ENCODE measurements around the gene RNASE1.

DNA sequence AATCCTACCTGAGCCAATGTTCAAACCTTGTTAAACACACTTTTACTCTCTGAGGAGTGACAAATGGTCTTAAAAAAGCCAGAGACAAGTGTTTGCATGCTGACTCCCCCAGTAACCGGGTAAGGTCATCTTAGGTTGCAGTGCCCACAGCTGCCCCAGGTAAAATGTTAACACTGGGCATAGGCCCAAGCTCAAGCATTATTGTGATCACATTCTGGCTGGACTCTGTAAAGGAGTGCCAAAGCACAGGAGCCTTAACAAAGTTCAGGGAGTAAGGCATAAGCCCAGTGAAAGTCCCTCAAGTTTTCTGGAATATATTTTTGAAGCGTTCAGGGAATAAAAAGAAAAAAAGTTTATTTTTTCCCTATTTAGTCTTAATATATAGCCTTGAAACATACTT lies 48.3 kb downstream of the RNASE1 start:
- TF ChIP-seq, protein P1, sequence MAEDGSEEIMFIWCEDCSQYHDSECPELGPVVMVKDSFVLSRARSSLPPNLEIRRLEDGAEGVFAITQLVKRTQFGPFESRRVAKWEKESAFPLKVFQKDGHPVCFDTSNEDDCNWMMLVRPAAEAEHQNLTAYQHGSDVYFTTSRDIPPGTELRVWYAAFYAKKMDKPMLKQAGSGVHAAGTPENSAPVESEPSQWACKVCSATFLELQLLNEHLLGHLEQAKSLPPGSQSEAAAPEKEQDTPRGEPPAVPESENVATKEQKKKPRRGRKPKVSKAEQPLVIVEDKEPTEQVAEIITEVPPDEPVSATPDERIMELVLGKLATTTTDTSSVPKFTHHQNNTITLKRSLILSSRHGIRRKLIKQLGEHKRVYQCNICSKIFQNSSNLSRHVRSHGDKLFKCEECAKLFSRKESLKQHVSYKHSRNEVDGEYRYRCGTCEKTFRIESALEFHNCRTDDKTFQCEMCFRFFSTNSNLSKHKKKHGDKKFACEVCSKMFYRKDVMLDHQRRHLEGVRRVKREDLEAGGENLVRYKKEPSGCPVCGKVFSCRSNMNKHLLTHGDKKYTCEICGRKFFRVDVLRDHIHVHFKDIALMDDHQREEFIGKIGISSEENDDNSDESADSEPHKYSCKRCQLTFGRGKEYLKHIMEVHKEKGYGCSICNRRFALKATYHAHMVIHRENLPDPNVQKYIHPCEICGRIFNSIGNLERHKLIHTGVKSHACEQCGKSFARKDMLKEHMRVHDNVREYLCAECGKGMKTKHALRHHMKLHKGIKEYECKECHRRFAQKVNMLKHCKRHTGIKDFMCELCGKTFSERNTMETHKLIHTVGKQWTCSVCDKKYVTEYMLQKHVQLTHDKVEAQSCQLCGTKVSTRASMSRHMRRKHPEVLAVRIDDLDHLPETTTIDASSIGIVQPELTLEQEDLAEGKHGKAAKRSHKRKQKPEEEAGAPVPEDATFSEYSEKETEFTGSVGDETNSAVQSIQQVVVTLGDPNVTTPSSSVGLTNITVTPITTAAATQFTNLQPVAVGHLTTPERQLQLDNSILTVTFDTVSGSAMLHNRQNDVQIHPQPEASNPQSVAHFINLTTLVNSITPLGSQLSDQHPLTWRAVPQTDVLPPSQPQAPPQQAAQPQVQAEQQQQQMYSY (CRISPR knock-in tag; IDR thresholded peaks at IDR 0.05) = no peak
- no peak for TF ChIP-seq NFYB (CRISPR knock-in tag; conservative IDR thresholded peaks at IDR 0.05; ENCODE audit: low read depth)
- TF ChIP-seq ETV6 (CRISPR knock-in tag; IDR thresholded peaks at IDR 0.05) = no peak
- TF ChIP-seq CTCF (IDR thresholded peaks at IDR 0.05) = no peak

Data from WTC11 (cell line).